DND-41 (cell line): ENCODE data around the gene PITPNC1.

Experiments
- CTCF ChIP-seq: IDR thresholded peaks from 2 replicates; pipeline ENCODE4 v1.5.1; 2012; ENCODE audit warnings: borderline replicate concordance, low read length, moderate library complexity, mild to moderate bottlenecking; ENCODE audit not compliant: poor library complexity, severe bottlenecking; ENCODE audit errors: extremely low read depth
- EZH2 ChIP-seq: IDR thresholded peaks from 3 replicates; pipeline ENCODE4 v1.6.1; 2012; ENCODE audit warnings: borderline replicate concordance, low read depth, mild to moderate bottlenecking, moderate library complexity, low read length, inconsistent platforms; ENCODE audit not compliant: severe bottlenecking

- TF ChIP-seq CTCF, result no peak
- no peak for TF ChIP-seq EZH2
These were observed 205.6 kb downstream of the PITPNC1 start for GRCh38 chr17:67582673-67583081.
